Stimulated activated CD4-positive, alpha-beta T cell treated with anti-CD3 and anti-CD28 coated beads, Interleukin-1b, Interleukin-23, amount 100 ng/mL, for 24 hours (primary cell): ENCODE results near the gene OR51I2.

Experiments used
- DNase-seq, 4 experiments: peaks; one replicate each; pipeline ENCODE4 v3.0.0-alpha.2; 2020; ENCODE audit warnings: low read depth in 4 of 4, low spot score in 1 of 4

The OR51I2 gene

DNA sequence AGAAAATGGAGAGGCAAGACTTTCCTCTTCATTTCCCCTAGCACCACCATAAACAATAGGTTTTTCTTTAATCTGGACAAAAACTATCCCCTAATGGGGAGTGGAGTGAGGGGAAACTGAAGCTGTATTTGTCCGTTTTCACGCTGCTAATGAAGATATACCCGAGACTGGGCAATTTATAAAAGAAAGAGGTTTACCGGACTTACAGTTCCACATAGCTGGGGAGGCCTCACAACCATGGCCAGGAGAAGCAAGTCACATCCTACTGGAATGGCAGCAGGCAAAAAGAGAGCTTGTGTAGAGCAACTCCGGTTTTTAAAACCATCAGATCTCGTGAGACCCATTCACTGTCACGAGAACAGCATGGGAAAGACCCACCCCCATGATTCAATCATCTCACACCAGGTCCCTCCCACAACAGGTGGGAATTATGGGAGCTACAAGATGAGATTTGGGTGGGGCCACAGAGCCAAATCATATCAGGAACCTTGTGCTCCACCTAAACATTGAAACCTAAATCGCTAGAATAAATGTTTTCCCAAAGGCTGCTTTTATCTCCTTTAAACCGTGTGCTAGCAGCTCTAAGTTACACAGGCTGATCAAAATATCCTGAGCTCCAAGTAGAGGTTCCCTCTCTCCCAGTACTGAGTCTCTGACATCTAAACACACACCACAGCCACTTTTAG, 56.4 kb downstream of the OR51I2 start:
- DNase-seq = no peak
